H9 (cell line): ENCODE measurements around the gene SESN2. TPM values are rescaled to one million over a fixed set of nuclear protein-coding genes. Genes with fewer than 3 reads are reported as not detected.
A peak's percentile ranks its signal among the peaks of the same experiment; 100 is the strongest.

Experiments
- DNase-seq: peaks from one replicate; pipeline ENCODE4 v3.0.0-alpha.2; 2017
- H2AFZ ChIP-seq: one replicate; pipeline ENCODE4 v1.6.1; 2013; ENCODE audit warnings: mild to moderate bottlenecking, low read length, control low read depth, moderate library complexity
- H2AK5ac ChIP-seq: 2 replicates; pipeline ENCODE4 v1.6.1; 2013; ENCODE audit warnings: low read length, control low read depth, mixed read lengths; ENCODE audit not compliant: insufficient read length
- H2BK120ac ChIP-seq: one replicate; pipeline ENCODE4 v1.6.1; 2013; ENCODE audit warnings: low read depth, mild to moderate bottlenecking, low read length, control low read depth, inconsistent platforms; ENCODE audit not compliant: poor library complexity, severe bottlenecking
- H2BK12ac ChIP-seq: 2 replicates; pipeline ENCODE4 v1.6.1; 2013; ENCODE audit warnings: low read length, control low read depth, mixed read lengths, low read depth; ENCODE audit not compliant: insufficient read length
- H2BK15ac ChIP-seq: 2 replicates; pipeline ENCODE4 v1.6.1; 2013; ENCODE audit warnings: low read depth, low read length, control low read depth
- H2BK20ac ChIP-seq: one replicate; pipeline ENCODE4 v1.6.1; 2013; ENCODE audit warnings: low read depth, mild to moderate bottlenecking, low read length, control low read depth, inconsistent platforms; ENCODE audit not compliant: poor library complexity, severe bottlenecking
- H2BK5ac ChIP-seq: 2 replicates; pipeline ENCODE4 v1.6.1; 2013; ENCODE audit warnings: low read length, control low read depth, mixed read lengths; ENCODE audit not compliant: insufficient read length
- H3K14ac ChIP-seq: 2 replicates; pipeline ENCODE4 v1.6.1; 2013; ENCODE audit warnings: low read length, control low read depth; ENCODE audit not compliant: insufficient read depth
- H3K18ac ChIP-seq: 2 replicates; pipeline ENCODE4 v1.6.1; 2013; ENCODE audit warnings: low read depth, mild to moderate bottlenecking, mixed read lengths, low read length, control low read depth; ENCODE audit not compliant: insufficient read length
- H3K23ac ChIP-seq: 2 replicates; pipeline ENCODE4 v1.6.1; 2013; ENCODE audit warnings: low read length, control low read depth, mixed read lengths, low read depth; ENCODE audit not compliant: insufficient read length
- H3K23me2 ChIP-seq: 2 replicates; pipeline ENCODE4 v1.6.1; 2013; ENCODE audit warnings: low read depth, mild to moderate bottlenecking, mixed read lengths, low read length, control low read depth; ENCODE audit not compliant: insufficient read length, poor library complexity, severe bottlenecking
- H3K27ac ChIP-seq: 2 replicates; pipeline ENCODE4 v1.5.1; 2013; ENCODE audit warnings: low read length, control low read depth, mixed read lengths, low read depth; ENCODE audit not compliant: insufficient read length
- H3K27me3 ChIP-seq: 2 replicates; pipeline ENCODE4 v1.6.1; 2013; ENCODE audit warnings: low read length, control low read depth, inconsistent platforms; ENCODE audit not compliant: insufficient read depth
- H3K4ac ChIP-seq: 2 replicates; pipeline ENCODE4 v1.6.1; 2013; ENCODE audit warnings: low read depth, mild to moderate bottlenecking, control low read depth, inconsistent platforms, low read length, moderate library complexity
- H3K4me1 ChIP-seq: 2 replicates; pipeline ENCODE4 v1.6.1; 2013; ENCODE audit warnings: low read length, control low read depth, inconsistent platforms; ENCODE audit not compliant: insufficient read depth
- H3K4me2 ChIP-seq: 2 replicates; pipeline ENCODE4 v1.6.1; 2013; ENCODE audit warnings: low read length, control low read depth, mixed read lengths; ENCODE audit not compliant: insufficient read length, insufficient read depth
- H3K56ac ChIP-seq: 2 replicates; pipeline ENCODE4 v1.6.1; 2013; ENCODE audit warnings: low read depth, mild to moderate bottlenecking, mixed read lengths, low read length, control low read depth; ENCODE audit not compliant: insufficient read length
- H3K79me1 ChIP-seq: 2 replicates; pipeline ENCODE4 v1.6.1; 2013; ENCODE audit warnings: low read depth, mild to moderate bottlenecking, moderate library complexity, low read length, control low read depth, inconsistent platforms; ENCODE audit not compliant: insufficient read depth, poor library complexity, severe bottlenecking
- H3K79me2 ChIP-seq: 2 replicates; pipeline ENCODE4 v1.6.1; 2013; ENCODE audit warnings: low read length, control low read depth, inconsistent platforms; ENCODE audit not compliant: insufficient read depth
- H3K9ac ChIP-seq: 2 replicates; pipeline ENCODE4 v1.6.1; 2013; ENCODE audit warnings: low read length, control low read depth, mixed read lengths; ENCODE audit not compliant: insufficient read length; ENCODE audit errors: extremely low read depth
- H3K9me3 ChIP-seq: one replicate; pipeline ENCODE4 v1.6.1; 2013; ENCODE audit warnings: low read depth, low read length, inconsistent platforms; ENCODE audit not compliant: control insufficient read depth
- H3T11ph ChIP-seq: one replicate; pipeline ENCODE4 v1.6.1; 2013; ENCODE audit warnings: mild to moderate bottlenecking, low read length, control low read depth, inconsistent platforms
- H4K20me1 ChIP-seq: one replicate; pipeline ENCODE4 v1.6.1; 2013; ENCODE audit not compliant: control insufficient read depth, insufficient read length, insufficient read depth
- H4K5ac ChIP-seq: 2 replicates; pipeline ENCODE4 v1.6.1; 2013; ENCODE audit warnings: low read depth, mild to moderate bottlenecking, mixed read lengths, low read length, control low read depth; ENCODE audit not compliant: insufficient read length
- H4K8ac ChIP-seq: replicated peaks from 2 replicates; pipeline ENCODE4 v1.6.1; 2013; ENCODE audit warnings: low read length, control low read depth, mixed read lengths, low read depth; ENCODE audit not compliant: insufficient read length
- H4K91ac ChIP-seq: 2 replicates; pipeline ENCODE4 v1.6.1; 2013; ENCODE audit warnings: low read depth, mild to moderate bottlenecking, moderate library complexity, mixed read lengths, low read length, control low read depth; ENCODE audit not compliant: insufficient read length
- H3K27ac Mint-ChIP-seq, 3 experiments: 2 replicates in 2 of 3; 3 replicates in 1 of 3; pipeline ENCODE4 v1.8.0; 2020 to 2021; ENCODE audit warnings: mixed read lengths in 3 of 3, mild to moderate bottlenecking in 1 of 3, moderate library complexity in 1 of 3
- H3K27me3 Mint-ChIP-seq: 2 replicates; pipeline ENCODE4 v1.8.0; 2021; ENCODE audit warnings: low read depth, mild to moderate bottlenecking, moderate library complexity, mixed read lengths
- H3K36me3 Mint-ChIP-seq, 3 experiments: 2 replicates in 2 of 3; 3 replicates in 1 of 3; pipeline ENCODE4 v1.8.0; 2020 to 2021; ENCODE audit warnings: low read depth in 3 of 3, mixed read lengths in 3 of 3; ENCODE audit not compliant: insufficient read depth in 1 of 3
- H3K4me1 Mint-ChIP-seq, 2 experiments: 2 replicates each; pipeline ENCODE4 v1.8.0; 2020; ENCODE audit warnings: mixed read lengths in 2 of 2
- H3K4me3 Mint-ChIP-seq, 2 experiments: 2 replicates in 1 of 2; 3 replicates in 1 of 2; pipeline ENCODE4 v1.8.0; 2020 to 2021; ENCODE audit warnings: mild to moderate bottlenecking in 2 of 2, mixed read lengths in 2 of 2, moderate library complexity in 1 of 2
- H3K9me3 Mint-ChIP-seq, 2 experiments: 2 replicates in 1 of 2; 3 replicates in 1 of 2; pipeline ENCODE4 v1.8.0; 2020; ENCODE audit warnings: mild to moderate bottlenecking in 2 of 2, mixed read lengths in 2 of 2, moderate library complexity in 1 of 2
- WGBS: extraction: QIAGEN DNeasy Blood & Tissue Kit; methylation state at CpG from one replicate; pipeline ENCODE4 v1.1.7; 2013; ENCODE audit warnings: missing lambda C conversion rate, low lambda C conversion rate, mixed read lengths; ENCODE audit not compliant: insufficient read length; ENCODE audit errors: extremely low coverage; 5-methylcytosine and 5-hydroxymethylcytosine counted together
- total RNA-seq: library from RNA; stranded (reverse); gene quantifications from 2 replicates; pipeline ENCODE4 v1.2.1, GENCODE V29; 2021
- TF ChIP-seq, protein P1 (sequence below): fragments of 200-600 bp; sonication (generic); conservative IDR thresholded peaks from 3 replicates; pipeline ENCODE4 v1.8.0; 2021; ENCODE audit warnings: antibody characterized with exemption, mild to moderate bottlenecking

The SESN2 gene
- total RNA-seq, 1 experiment from 2014 or later: 24.6 TPM

DNA sequence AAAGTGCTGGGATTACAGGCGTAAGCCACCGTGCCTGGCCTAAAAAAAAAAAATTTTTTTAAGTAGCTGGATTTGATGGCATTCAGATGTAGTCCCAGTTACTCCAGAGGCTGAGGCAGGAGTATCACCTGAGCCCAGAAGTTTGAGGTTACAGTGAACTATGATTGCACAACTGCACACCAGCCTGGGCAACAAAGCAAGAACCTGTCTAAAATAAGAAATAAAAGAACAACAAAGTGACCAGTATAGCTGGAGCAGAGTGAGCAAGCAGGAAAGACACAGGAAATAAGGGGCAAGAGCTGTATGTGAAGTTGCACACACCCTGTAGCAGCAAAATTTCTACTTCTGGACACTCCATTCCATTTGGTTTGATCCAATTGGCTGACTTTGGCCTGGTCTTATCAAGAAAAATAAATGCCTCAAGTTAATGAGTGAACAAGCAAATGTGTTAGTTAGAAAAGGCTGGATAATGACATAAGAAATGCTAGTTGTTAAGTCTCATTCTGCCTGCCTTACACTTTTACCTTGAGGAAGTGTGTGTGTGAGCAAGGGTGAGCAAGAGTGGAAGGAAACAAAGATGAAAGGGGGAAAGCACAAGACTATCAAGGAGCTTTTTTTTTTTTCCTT, 15.5 kb upstream of the SESN2 start:
- H3K27me3 Mint-ChIP-seq: no peaks in the 10 kb centered on the region
- Histone ChIP-seq H3K23me2 (peaks cover 8% of the 10 kb centered on the region), H3K27me3 (no peaks in the 10 kb centered on the region), H3K4me1 (no peaks in the 10 kb centered on the region), H3K27ac (no peak overlapping the region), H3T11ph (no peak overlapping the region), H3K79me2 (no peaks in the 10 kb centered on the region), H3K79me1 (no peaks in the 10 kb centered on the region), H3K56ac (no peak overlapping the region), H2AFZ (no peak overlapping the region), H4K5ac (no peak overlapping the region), H2BK15ac (no peak overlapping the region), H4K8ac (no peak overlapping the region), H4K91ac (no peak overlapping the region), H3K14ac (no peak overlapping the region), H2AK5ac (no peak overlapping the region), H2BK12ac (no peak overlapping the region), H3K4ac (no peak overlapping the region), H3K9ac (no peak overlapping the region), H2BK5ac (no peak overlapping the region), H2BK20ac (no peak overlapping the region), H3K4me2 (no peak overlapping the region), H3K9me3 (no peaks in the 10 kb centered on the region), H2BK120ac (no peak overlapping the region), H3K18ac (no peak overlapping the region), H3K23ac (no peak overlapping the region), H4K20me1 (no peaks in the 10 kb centered on the region)
- H3K36me3 Mint-ChIP-seq: peaks cover 0 to 2% (median 0%) of the 10 kb centered on the region in 3 experiments; a peak in 1 of 7 replicates
- no peak for DNase-seq
- H3K4me3 Mint-ChIP-seq: no peak overlapping the region
- H3K9me3 Mint-ChIP-seq: no peaks in the 10 kb centered on the region
- no CpG with 5 or more reads among the region's 2 CpGs for WGBS
- TF ChIP-seq, protein P1, sequence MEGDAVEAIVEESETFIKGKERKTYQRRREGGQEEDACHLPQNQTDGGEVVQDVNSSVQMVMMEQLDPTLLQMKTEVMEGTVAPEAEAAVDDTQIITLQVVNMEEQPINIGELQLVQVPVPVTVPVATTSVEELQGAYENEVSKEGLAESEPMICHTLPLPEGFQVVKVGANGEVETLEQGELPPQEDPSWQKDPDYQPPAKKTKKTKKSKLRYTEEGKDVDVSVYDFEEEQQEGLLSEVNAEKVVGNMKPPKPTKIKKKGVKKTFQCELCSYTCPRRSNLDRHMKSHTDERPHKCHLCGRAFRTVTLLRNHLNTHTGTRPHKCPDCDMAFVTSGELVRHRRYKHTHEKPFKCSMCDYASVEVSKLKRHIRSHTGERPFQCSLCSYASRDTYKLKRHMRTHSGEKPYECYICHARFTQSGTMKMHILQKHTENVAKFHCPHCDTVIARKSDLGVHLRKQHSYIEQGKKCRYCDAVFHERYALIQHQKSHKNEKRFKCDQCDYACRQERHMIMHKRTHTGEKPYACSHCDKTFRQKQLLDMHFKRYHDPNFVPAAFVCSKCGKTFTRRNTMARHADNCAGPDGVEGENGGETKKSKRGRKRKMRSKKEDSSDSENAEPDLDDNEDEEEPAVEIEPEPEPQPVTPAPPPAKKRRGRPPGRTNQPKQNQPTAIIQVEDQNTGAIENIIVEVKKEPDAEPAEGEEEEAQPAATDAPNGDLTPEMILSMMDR: no peak
- H3K27ac Mint-ChIP-seq: peak overlapping the region in 1 of 3 experiments; percentile 87; a peak in 1 of 7 replicates
- peaks cover 20 to 21% of the 10 kb centered on the region in 2 experiments for H3K4me1 Mint-ChIP-seq
